Stimulated activated naive CD8-positive, alpha-beta T cell treated with anti-CD3 and anti-CD28 coated beads, Interleukin-15, amount 100 ng/mL, for 72 hours (primary cell): ENCODE measurements around the gene TM2D3.

Source experiments
- ATAC-seq: fragments of 150-1000 bp; cut with Tn5 transposase; 2 replicates; pipeline ENCODE4 v1.10.0; 2021; ENCODE audit warnings: mild to moderate bottlenecking, moderate library complexity
- DNase-seq, 2 donors: peaks; one replicate each; pipeline ENCODE4 v3.0.0; 2021 to 2022
- H3K27ac Mint-ChIP-seq, 2 donors: one replicate each; pipeline ENCODE4 v1.8.0; 2022; ENCODE audit warnings: mild to moderate bottlenecking in 2 of 2, mixed read lengths in 2 of 2, moderate library complexity in 2 of 2
- H3K27me3 Mint-ChIP-seq: one replicate; pipeline ENCODE4 v1.8.0; 2022; ENCODE audit warnings: mixed read lengths
- H3K4me1 Mint-ChIP-seq: one replicate; pipeline ENCODE4 v1.8.0; 2022; ENCODE audit warnings: mild to moderate bottlenecking, mixed read lengths
- H3K4me3 Mint-ChIP-seq, 2 donors: one replicate each; pipeline ENCODE4 v1.8.0; 2022; ENCODE audit warnings: mild to moderate bottlenecking in 2 of 2, mixed read lengths in 2 of 2, moderate library complexity in 1 of 2
- H3K9me3 Mint-ChIP-seq, 2 donors: one replicate each; pipeline ENCODE4 v1.8.0; 2022; ENCODE audit warnings: mixed read lengths in 2 of 2

TM2D3 gene

DNA sequence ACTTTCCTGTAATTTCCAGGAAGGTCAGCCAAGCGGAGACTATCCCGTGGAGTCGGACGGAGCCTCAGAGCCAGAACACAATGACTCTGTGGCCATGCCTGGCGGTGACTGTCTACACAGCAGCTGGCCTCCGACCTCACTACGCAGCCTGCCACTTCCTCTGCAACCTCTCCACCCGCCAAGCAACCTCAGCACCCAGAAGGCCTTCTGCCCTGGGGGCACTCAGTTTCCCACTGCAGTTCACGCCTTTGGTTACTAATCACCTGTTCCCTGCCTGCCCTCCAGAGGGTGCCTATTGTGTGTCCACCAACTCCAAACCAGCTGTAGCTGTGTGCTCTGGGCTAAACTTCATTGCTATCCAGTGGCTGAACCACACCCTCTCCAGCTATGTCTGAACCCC, 44.0 kb downstream of the TM2D3 start:
- DNase-seq, result no peak
- Mint-ChIP-seq H3K4me1 (no peaks in the 10 kb centered on the region), H3K27ac (no peak overlapping the region), H3K4me3 (no peak overlapping the region), H3K9me3 (no peaks in the 10 kb centered on the region), H3K27me3 (peaks cover 7% of the 10 kb centered on the region)
- no peak for ATAC-seq

DNA sequence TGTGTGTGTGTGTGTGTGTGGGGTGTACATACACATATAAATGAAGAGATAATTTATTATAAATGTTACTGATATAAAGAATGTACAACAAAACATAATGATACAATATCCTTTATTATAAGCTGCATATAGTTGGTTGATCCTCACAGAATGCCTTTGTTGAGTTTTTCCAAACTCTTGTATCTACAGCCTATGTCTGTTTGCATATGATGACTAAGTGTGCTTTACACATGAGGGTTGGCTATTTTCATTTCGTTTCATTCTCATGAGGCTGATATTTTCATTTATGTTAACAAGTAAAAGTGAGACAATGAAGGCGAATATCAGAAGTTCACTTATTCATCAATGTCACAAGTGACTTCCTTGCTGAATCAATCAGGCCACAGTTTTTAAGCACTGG, 45.1 kb downstream of the TM2D3 start:
- DNase-seq, result no peak
- H3K27ac Mint-ChIP-seq, result no peak overlapping the region

DNA sequence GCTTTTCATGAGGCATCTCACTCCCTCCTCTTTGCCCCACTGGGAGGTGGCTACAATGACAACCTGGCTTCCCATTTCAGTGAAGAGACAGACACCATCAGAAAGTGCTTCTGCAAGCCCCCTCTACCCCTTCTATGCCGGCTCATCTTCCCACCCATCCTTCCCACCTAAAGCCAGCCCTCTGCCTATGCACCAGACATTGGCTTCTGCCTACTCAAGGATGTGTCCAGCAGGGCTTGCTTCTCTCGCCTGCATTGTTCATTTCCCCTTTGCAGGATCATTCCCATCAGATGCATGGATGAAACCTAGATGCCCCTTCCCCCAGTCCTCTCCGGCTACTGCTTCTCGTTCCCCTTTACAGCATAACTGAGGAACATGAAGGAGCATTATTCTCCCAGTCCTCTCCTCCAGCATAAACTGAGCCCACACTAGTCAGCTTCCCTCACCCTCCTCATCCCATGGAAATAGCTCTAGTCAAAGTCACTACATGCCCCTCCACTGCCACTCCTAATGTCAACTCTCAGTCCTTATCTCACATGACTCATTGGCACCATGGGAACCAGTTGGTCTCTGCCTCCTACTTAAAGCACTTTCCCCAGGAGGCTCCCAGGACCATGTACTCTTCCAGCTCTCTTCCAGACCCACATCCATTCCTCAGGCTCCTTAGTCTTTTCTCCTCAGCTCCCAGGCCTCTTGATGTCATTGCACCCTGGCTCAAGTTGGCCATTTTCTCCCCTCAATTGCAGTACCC, 47.9 kb downstream of the TM2D3 start:
- peaks cover 21% of the 10 kb centered on the region for H3K27me3 Mint-ChIP-seq
- no peak overlapping the region for H3K4me3 Mint-ChIP-seq
- DNase-seq, result no peak
- H3K27ac Mint-ChIP-seq, result no peak overlapping the region
- no peak for ATAC-seq
- no peaks in the 10 kb centered on the region for H3K9me3 Mint-ChIP-seq
- no peaks in the 10 kb centered on the region for H3K4me1 Mint-ChIP-seq

More for the DNA sequence above, 45.1 kb downstream of the TM2D3 start:
- no peaks in the 10 kb centered on the region for H3K4me1 Mint-ChIP-seq
- H3K4me3 Mint-ChIP-seq, result no peak overlapping the region
- no peak for ATAC-seq
- H3K9me3 Mint-ChIP-seq, result no peaks in the 10 kb centered on the region
- H3K27me3 Mint-ChIP-seq, result peaks cover 7% of the 10 kb centered on the region

GRCh38 chr15:101602801-101603200, 49.4 kb downstream of the TM2D3 start:
- Mint-ChIP-seq H3K9me3 (no peaks in the 10 kb centered on the region), H3K4me3 (no peak overlapping the region), H3K27me3 (peaks cover 35% of the 10 kb centered on the region), H3K4me1 (no peaks in the 10 kb centered on the region), H3K27ac (no peak overlapping the region)
- ATAC-seq (no peak), DNase-seq (no peak)

- no peaks in the 10 kb centered on the region for H3K4me1 Mint-ChIP-seq
- no peak for ATAC-seq
- H3K27me3 Mint-ChIP-seq, result peaks cover 61% of the 10 kb centered on the region
Measured at GRCh38 chr15:101600035-101600434, 52.1 kb downstream of the TM2D3 start.

DNA sequence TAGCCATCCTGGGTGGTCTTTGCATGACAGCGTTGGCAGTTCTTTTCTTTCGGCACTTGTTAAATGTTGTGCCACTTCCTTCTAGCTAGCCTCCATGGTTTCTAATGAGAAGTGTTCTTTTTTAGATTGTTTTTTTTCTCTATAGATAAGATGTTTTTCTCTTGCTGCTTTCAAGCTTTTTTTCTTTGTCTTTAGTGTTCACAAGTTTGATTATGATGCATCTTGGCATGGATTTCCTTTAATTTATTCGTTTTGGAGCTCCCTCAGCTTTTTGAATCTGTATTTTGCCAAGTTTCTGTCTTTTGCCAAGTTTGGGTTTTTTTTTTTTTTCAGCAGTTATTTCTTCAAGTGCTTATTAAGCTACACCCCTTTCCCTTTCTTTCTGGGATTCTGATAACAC, 53.1 kb downstream of the TM2D3 start:
- peaks cover 67% of the 10 kb centered on the region for H3K27me3 Mint-ChIP-seq
- no peak overlapping the region for H3K4me3 Mint-ChIP-seq
- H3K4me1 Mint-ChIP-seq, result no peaks in the 10 kb centered on the region

More at GRCh38 chr15:101600035-101600434, 52.1 kb downstream of the TM2D3 start:
- Mint-ChIP-seq H3K4me3 (no peak overlapping the region), H3K27ac (no peak overlapping the region), H3K9me3 (peaks cover 13 to 21% of the 10 kb centered on the region in 2 donors)
- no peak for DNase-seq

DNA sequence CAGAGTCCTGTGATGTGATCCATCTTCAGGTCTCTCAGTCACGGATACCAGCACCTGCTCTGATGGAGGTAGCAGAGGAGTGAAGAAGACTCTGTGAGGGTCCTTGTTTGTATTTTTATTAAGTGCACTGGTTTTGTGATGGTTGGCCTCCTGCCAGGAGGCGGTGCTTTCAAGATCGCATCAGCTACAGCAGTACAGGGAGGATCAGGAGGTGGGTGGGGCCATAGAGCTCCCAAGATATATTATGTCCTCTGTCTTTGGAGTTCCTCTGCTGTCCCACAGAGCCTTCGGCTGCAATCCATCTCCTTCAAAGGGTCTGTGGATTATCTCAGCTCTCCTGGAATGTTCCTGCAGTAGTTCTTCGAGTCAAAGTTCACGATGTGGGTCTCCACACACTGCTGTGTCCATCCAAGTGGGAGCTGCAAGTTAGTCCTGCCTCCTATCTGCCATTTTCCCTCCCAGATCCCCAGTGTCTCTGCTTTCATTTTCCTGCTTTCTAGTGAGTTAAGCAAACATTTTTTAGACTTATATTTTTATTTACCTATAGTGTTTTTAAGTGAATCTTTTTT, 54.7 kb downstream of the TM2D3 start:
- no peak for ATAC-seq
- H3K4me1 Mint-ChIP-seq, result no peaks in the 10 kb centered on the region
- DNase-seq, result no peak

More for the DNA sequence above, 53.1 kb downstream of the TM2D3 start:
- DNase-seq, result no peak
- Mint-ChIP-seq H3K9me3 (peaks cover 13 to 26% of the 10 kb centered on the region in 2 donors), H3K27ac (no peak overlapping the region)
- ATAC-seq, result no peak

GRCh38 chr15:101596633-101597032, 55.5 kb downstream of the TM2D3 start:
- no peak overlapping the region for H3K27ac Mint-ChIP-seq

More for the DNA sequence above, 54.7 kb downstream of the TM2D3 start:
- H3K9me3 Mint-ChIP-seq, result peaks cover 13 to 26% of the 10 kb centered on the region in 2 donors
- H3K27me3 Mint-ChIP-seq, result peaks cover 77% of the 10 kb centered on the region
- H3K27ac Mint-ChIP-seq, result no peak overlapping the region
- H3K4me3 Mint-ChIP-seq, result no peak overlapping the region

More at GRCh38 chr15:101596633-101597032, 55.5 kb downstream of the TM2D3 start:
- Mint-ChIP-seq H3K4me3 (no peak overlapping the region), H3K4me1 (no peaks in the 10 kb centered on the region), H3K27me3 (peaks cover 81% of the 10 kb centered on the region), H3K9me3 (peaks cover 13 to 26% of the 10 kb centered on the region in 2 donors)
- DNase-seq, result no peak
- no peak for ATAC-seq
